SU-DHL-6 (cell line): ENCODE data around the gene SELPLG.

ENCODE experiments used
- EZH2phosphoT487 ChIP-seq: fragments of 200-600 bp; sonication (generic), shearing (Covaris generic); conservative IDR thresholded peaks from 2 replicates; pipeline ENCODE4 v1.6.1; 2018; ENCODE audit warnings: mild to moderate bottlenecking, antibody characterized with exemption, low read length, moderate library complexity, mixed read lengths
- TF ChIP-seq, protein P1 (sequence below): fragments of 200-600 bp; sonication (generic); IDR thresholded peaks from one replicate; pipeline ENCODE4 v1.5.1; 2017; ENCODE audit warnings: antibody characterized with exemption, mild to moderate bottlenecking, low read length, moderate library complexity; ENCODE audit not compliant: insufficient read depth, poor library complexity, severe bottlenecking

- TF ChIP-seq, protein P1, sequence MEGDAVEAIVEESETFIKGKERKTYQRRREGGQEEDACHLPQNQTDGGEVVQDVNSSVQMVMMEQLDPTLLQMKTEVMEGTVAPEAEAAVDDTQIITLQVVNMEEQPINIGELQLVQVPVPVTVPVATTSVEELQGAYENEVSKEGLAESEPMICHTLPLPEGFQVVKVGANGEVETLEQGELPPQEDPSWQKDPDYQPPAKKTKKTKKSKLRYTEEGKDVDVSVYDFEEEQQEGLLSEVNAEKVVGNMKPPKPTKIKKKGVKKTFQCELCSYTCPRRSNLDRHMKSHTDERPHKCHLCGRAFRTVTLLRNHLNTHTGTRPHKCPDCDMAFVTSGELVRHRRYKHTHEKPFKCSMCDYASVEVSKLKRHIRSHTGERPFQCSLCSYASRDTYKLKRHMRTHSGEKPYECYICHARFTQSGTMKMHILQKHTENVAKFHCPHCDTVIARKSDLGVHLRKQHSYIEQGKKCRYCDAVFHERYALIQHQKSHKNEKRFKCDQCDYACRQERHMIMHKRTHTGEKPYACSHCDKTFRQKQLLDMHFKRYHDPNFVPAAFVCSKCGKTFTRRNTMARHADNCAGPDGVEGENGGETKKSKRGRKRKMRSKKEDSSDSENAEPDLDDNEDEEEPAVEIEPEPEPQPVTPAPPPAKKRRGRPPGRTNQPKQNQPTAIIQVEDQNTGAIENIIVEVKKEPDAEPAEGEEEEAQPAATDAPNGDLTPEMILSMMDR = no peak
- TF ChIP-seq EZH2phosphoT487 = no peak
Observed at GRCh38 chr12:108594323-108594903, 39.3 kb downstream of the SELPLG start.
